Caco-2 (cell line): ENCODE results near the gene TEX35. TPM values are rescaled to one million over a fixed set of nuclear protein-coding genes. Genes with fewer than 3 reads are reported as not detected.

Experiments
- BruUV-seq: library from RNA; stranded (reverse); fragments of 400-500 nt; replicated peaks from 2 replicates; lab custom pipeline; 2021; lab: Mats Ljungman, UMichigan
- CTCF ChIA-PET: fragments of 300-600 bp; sonication (Branson Sonifier 250); formaldehyde crosslinking; loops from one replicate; lab custom pipeline; 2022; ENCODE audit warnings: antibody characterized with exemption; lab: Charles Lee
- POLR2A ChIA-PET: fragments of 300-600 bp; sonication (Branson Sonifier 250); formaldehyde crosslinking; loops from one replicate; lab custom pipeline; 2022; ENCODE audit warnings: antibody characterized with exemption; lab: Charles Lee
- DNase-seq, 2 experiments: peaks; one replicate each; pipeline versions ENCODE4 v3.0.0 to v3.0.0-alpha.2; 2020 to 2022
- H3K27me3 ChIP-seq: replicated peaks from 2 replicates; pipeline ENCODE4 v1.6.0; 2011; ENCODE audit warnings: low read length; ENCODE audit not compliant: control insufficient read depth, insufficient read depth
- H3K36me3 ChIP-seq: 2 replicates; pipeline ENCODE4 v1.5.1; 2011; ENCODE audit warnings: low read length; ENCODE audit not compliant: control insufficient read depth, insufficient read depth
- H3K4me1 ChIP-seq: fragments of 250-450 bp; sonication (Bioruptor Pico); 2 replicates; pipeline ENCODE4 v1.5.1; 2020; ENCODE audit warnings: mild to moderate bottlenecking
- H3K4me3 ChIP-seq: 2 replicates; pipeline ENCODE4 v1.5.1; 2011; ENCODE audit warnings: low read depth, mild to moderate bottlenecking, control low read depth, low read length
- H3K9me3 ChIP-seq: fragments of 250-450 bp; sonication (Bioruptor Pico); 2 replicates; pipeline ENCODE4 v1.5.1; 2020; ENCODE audit warnings: mild to moderate bottlenecking, moderate library complexity
- H3K27ac Mint-ChIP-seq: one replicate; pipeline ENCODE4 v1.8.0; 2022; ENCODE audit warnings: mixed read lengths; ENCODE audit not compliant: unreplicated experiment
- H3K27me3 Mint-ChIP-seq: one replicate; pipeline ENCODE4 v1.8.0; 2022; ENCODE audit warnings: mixed read lengths; ENCODE audit not compliant: insufficient read depth, unreplicated experiment
- H3K36me3 Mint-ChIP-seq: one replicate; pipeline ENCODE4 v1.8.0; 2022; ENCODE audit warnings: mild to moderate bottlenecking, mixed read lengths; ENCODE audit not compliant: insufficient read depth, unreplicated experiment
- H3K4me1 Mint-ChIP-seq: one replicate; pipeline ENCODE4 v1.8.0; 2022; ENCODE audit warnings: low read depth, mixed read lengths; ENCODE audit not compliant: unreplicated experiment
- H3K4me3 Mint-ChIP-seq: one replicate; pipeline ENCODE4 v1.8.0; 2022; ENCODE audit warnings: mild to moderate bottlenecking, moderate library complexity, mixed read lengths; ENCODE audit not compliant: unreplicated experiment
- H3K9me3 Mint-ChIP-seq: one replicate; pipeline ENCODE4 v1.8.0; 2022; ENCODE audit warnings: mixed read lengths; ENCODE audit not compliant: unreplicated experiment
- CTCF ChIP-seq, 2 experiments: fragments of 200-600 bp in 1 of 2; IDR thresholded peaks; 1 replicate in 1 of 2; 2 replicates in 1 of 2; pipeline versions ENCODE4 v1.5.1 to v1.8.0; 2011 to 2022; ENCODE audit warnings: antibody characterized with exemption in 1 of 2, control low read depth in 1 of 2, inconsistent platforms in 1 of 2, low read depth in 1 of 2, low read length in 1 of 2, mild to moderate bottlenecking in 1 of 2, moderate library complexity in 1 of 2; ENCODE audit not compliant: insufficient read depth in 1 of 2, severe bottlenecking in 1 of 2, unreplicated experiment in 1 of 2
- intact Hi-C: fragments of 100-400 bp; cut with micrococcal nuclease; formaldehyde crosslinking; loops from one replicate; pipeline ENCODE4 v1.10.0; 2022; ENCODE audit not compliant: unreplicated experiment
- total RNA-seq: library from RNA; stranded (reverse); gene quantifications from 2 replicates; pipeline ENCODE4 v1.2.3, GENCODE V29; 2022

Gene TEX35
- total RNA-seq, 1 experiment from 2014 or later: not detected

- no peak overlapping the region for H3K4me3 Mint-ChIP-seq
- H3K9me3 ChIP-seq: no peaks in the 10 kb centered on the region
- H3K36me3 Mint-ChIP-seq: no peaks in the 10 kb centered on the region
- H3K27ac Mint-ChIP-seq: no peak overlapping the region
- TF ChIP-seq CTCF (IDR thresholded peaks at IDR 0.05; ENCODE audit: insufficient read depth in 1 of 2, low read depth in 1 of 2, low read length in 1 of 2, severe bottlenecking in 1 of 2, unreplicated experiment in 1 of 2): peak in 1 of 2 experiments; percentile 9
- H3K27me3 ChIP-seq: no peaks in the 10 kb centered on the region
- intact Hi-C loops: no loop called here
- CTCF ChIA-PET: no interaction called here
- H3K4me1 ChIP-seq: peaks cover 3% of the 10 kb centered on the region; the same call in 1 of the 2 replicates
- no peaks in the 10 kb centered on the region for H3K9me3 Mint-ChIP-seq
- POLR2A ChIA-PET: no interaction called here
- H3K4me1 Mint-ChIP-seq: peaks cover 1% of the 10 kb centered on the region
- H3K4me3 ChIP-seq: no peak overlapping the region
- DNase-seq: no peak
- no TSS peak for BruUV-seq
- H3K36me3 ChIP-seq: no peaks in the 10 kb centered on the region
- no peaks in the 10 kb centered on the region for H3K27me3 Mint-ChIP-seq
Measured at GRCh38 chr1:178513278-178513983, 522 bp downstream of the TEX35 start.

DNA sequence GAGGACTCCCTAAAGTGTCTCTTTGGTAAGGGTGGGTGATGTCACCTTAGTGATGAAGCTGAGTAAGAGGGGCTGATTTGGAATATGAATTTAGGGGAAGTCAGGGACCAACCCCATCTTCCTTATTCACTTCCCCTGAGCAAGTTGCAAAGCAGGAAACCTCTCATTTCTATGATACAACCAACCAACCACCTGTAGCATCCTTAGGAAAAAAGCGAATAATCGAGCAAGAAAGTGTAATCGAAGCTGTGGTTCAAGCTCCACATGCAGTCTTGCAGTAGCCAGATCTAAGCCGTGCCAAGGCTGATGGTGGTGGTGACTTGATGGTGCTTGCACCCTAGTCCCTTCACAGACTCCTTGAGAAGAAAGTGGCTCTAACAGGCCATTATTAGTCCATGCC, 3.2 kb downstream of the TEX35 start:
- Mint-ChIP-seq H3K9me3 (no peaks in the 10 kb centered on the region), H3K27me3 (no peaks in the 10 kb centered on the region), H3K4me1 (peaks cover 11% of the 10 kb centered on the region), H3K4me3 (no peak overlapping the region), H3K36me3 (no peaks in the 10 kb centered on the region), H3K27ac (no peak overlapping the region)
- Histone ChIP-seq H3K36me3 (no peaks in the 10 kb centered on the region), H3K27me3 (no peaks in the 10 kb centered on the region), H3K4me1 (peaks cover 8% of the 10 kb centered on the region; the same call in 1 of the 2 replicates), H3K4me3 (no peak overlapping the region), H3K9me3 (no peaks in the 10 kb centered on the region)
- intact Hi-C loops: no loop called here
- BruUV-seq: no TSS peak
- no peak for DNase-seq
- POLR2A ChIA-PET: interaction anchor here (0.6 kb wide), 1 partner anchor 541 kb away, joined by 6 read pairs; no protein-coding TSS in a partner anchor
- CTCF ChIA-PET: interaction anchor here (0.7 kb wide), 1 partner anchor 45 kb away, joined by 3 read pairs; no protein-coding TSS in a partner anchor
- TF ChIP-seq CTCF (IDR thresholded peaks at IDR 0.05; ENCODE audit: insufficient read depth in 1 of 2, low read depth in 1 of 2, low read length in 1 of 2, severe bottlenecking in 1 of 2, unreplicated experiment in 1 of 2): no peak

DNA sequence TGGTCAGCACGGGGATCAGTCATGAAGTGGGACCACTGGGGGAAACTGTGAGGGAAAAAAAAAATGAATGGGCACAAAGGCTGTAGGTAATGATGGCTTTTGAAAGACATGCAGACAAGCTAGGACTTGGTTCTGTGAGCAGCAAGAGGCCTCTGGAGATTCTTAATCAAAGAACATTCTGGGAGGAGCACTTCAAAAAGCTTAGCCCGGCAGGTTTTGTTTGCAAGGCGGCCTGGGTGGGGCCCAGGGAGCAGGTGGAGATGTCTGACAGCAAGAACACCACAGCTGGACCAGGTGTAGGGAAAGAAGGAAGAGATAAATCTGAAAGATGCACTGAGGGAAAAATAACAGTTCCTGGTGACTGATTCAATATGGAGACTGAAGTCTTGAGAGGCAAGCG, 6.0 kb downstream of the TEX35 start:
- no peaks in the 10 kb centered on the region for H3K9me3 Mint-ChIP-seq
- Histone ChIP-seq H3K36me3 (no peaks in the 10 kb centered on the region), H3K9me3 (no peaks in the 10 kb centered on the region), H3K4me3 (no peak overlapping the region), H3K4me1 (peaks cover 8% of the 10 kb centered on the region; the same call in 1 of the 2 replicates), H3K27me3 (no peaks in the 10 kb centered on the region)
- no peaks in the 10 kb centered on the region for H3K36me3 Mint-ChIP-seq
- H3K27ac Mint-ChIP-seq: no peak overlapping the region
- H3K4me3 Mint-ChIP-seq: no peak overlapping the region
- BruUV-seq: no TSS peak
- peak; percentile 53 to 59 for DNase-seq
- peaks cover 11% of the 10 kb centered on the region for H3K4me1 Mint-ChIP-seq
- ChIA-PET POLR2A (no interaction called here), CTCF (interaction anchor here (0.7 to 1.2 kb wide), 5 partner anchors 9 to 487 kb away, joined by 3 to 4 read pairs (median 3); no protein-coding TSS in a partner anchor)
- no peaks in the 10 kb centered on the region for H3K27me3 Mint-ChIP-seq
- intact Hi-C loops: no loop called here
- no peak for TF ChIP-seq CTCF (IDR thresholded peaks at IDR 0.05; ENCODE audit: insufficient read depth in 1 of 2, low read depth in 1 of 2, low read length in 1 of 2, severe bottlenecking in 1 of 2, unreplicated experiment in 1 of 2)
